Lower leg skin (tissue), 3 donors: ENCODE measurements around the gene PML.

Source experiments
- CTCF ChIP-seq, 3 donors: fragments of 450-650 bp; IDR thresholded peaks; one replicate each; pipeline ENCODE4 v1.5.1; 2016; ENCODE audit warnings: antibody characterized with exemption in 3 of 3, mild to moderate bottlenecking in 3 of 3, moderate library complexity in 2 of 3
- POLR2A ChIP-seq, 2 donors: fragments of 450-650 bp; IDR thresholded peaks; one replicate each; pipeline ENCODE4 v1.6.1; 2016 to 2017; ENCODE audit warnings: antibody characterized with exemption in 2 of 2, mild to moderate bottlenecking in 1 of 2, moderate library complexity in 1 of 2

GRCh38 chr15:73990250-73991005, 4.1 kb upstream of the PML start:
- no peak for TF ChIP-seq POLR2A (IDR thresholded peaks at IDR 0.05)
- no peak for TF ChIP-seq CTCF (IDR thresholded peaks at IDR 0.05)
